ENCODE measurements around the gene PKD2. TPM values are rescaled to one million over a fixed set of nuclear protein-coding genes. Genes with fewer than 3 reads are reported as not detected.

Gene PKD2
- polyA plus RNA-seq, 3 donors = 1.2 to 9.7 (median 2.4) TPM

DNA sequence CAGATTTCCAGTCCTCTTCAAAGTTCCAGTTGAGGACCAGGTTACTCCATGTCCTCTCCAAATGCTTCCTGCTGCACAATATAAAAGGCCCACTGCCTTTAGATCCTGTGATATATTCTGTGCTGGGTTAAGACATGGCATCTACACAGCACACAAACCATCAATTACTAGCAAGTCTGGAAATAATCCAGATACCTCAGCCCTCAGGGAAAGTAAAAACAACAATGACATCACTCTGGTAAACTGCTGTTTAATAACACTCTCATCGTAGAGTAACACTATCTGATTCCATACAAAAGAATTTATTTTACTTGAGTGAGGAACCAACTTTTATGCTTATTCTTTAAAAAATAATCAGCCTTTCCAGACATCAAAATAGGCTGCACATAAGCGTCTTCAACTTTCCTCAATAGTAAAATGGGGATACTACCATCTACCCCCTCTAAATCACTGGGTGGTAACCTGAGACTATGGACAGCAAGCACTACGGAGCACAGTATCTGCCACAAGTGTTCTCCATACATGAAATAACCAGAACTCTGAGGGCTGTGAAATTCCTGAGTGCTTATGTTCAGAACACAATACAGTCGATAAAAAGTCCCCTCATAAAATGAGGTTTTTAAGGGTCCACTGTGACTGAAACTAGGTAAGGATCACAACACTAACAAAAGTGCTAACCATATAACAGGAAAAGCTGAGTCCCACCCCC lies 97.6 kb downstream of the PKD2 start:
- no peak overlapping the region for H3K4me3 ChIP-seq (replicated peaks in 1 of 3; ENCODE audit: low read depth in 2 of 3, low read length in 3 of 3)
- no peak overlapping the region for H3K4me3 Mint-ChIP-seq
- no peak overlapping the region for H3K4me2 ChIP-seq (replicated peaks; ENCODE audit: extremely low read depth, low read length, poor library complexity, severe bottlenecking)
- H3K36me3 Mint-ChIP-seq = no peaks in the 10 kb centered on the region
- TF ChIP-seq, protein P1, sequence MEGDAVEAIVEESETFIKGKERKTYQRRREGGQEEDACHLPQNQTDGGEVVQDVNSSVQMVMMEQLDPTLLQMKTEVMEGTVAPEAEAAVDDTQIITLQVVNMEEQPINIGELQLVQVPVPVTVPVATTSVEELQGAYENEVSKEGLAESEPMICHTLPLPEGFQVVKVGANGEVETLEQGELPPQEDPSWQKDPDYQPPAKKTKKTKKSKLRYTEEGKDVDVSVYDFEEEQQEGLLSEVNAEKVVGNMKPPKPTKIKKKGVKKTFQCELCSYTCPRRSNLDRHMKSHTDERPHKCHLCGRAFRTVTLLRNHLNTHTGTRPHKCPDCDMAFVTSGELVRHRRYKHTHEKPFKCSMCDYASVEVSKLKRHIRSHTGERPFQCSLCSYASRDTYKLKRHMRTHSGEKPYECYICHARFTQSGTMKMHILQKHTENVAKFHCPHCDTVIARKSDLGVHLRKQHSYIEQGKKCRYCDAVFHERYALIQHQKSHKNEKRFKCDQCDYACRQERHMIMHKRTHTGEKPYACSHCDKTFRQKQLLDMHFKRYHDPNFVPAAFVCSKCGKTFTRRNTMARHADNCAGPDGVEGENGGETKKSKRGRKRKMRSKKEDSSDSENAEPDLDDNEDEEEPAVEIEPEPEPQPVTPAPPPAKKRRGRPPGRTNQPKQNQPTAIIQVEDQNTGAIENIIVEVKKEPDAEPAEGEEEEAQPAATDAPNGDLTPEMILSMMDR (IDR thresholded peaks at IDR 0.05) = no peak
- H3K27ac Mint-ChIP-seq = no peak overlapping the region
- H3K36me3 ChIP-seq (replicated peaks in 1 of 2; ENCODE audit: control insufficient read depth in 1 of 2, insufficient read depth in 2 of 2, low read length in 2 of 2) = no peaks in the 10 kb centered on the region
- H2AFZ ChIP-seq (ENCODE audit: insufficient read depth, low read depth, low read length, poor library complexity, severe bottlenecking) = no peak overlapping the region
- peaks cover 4 to 8% of the 10 kb centered on the region in 2 donors for H3K4me1 ChIP-seq (ENCODE audit: control insufficient read depth in 1 of 2, insufficient read depth in 2 of 2, low read length in 2 of 2)
- no peaks in the 10 kb centered on the region for H4K20me1 ChIP-seq (ENCODE audit: insufficient read depth, low read length)
- no peak for DNase-seq
- no peaks in the 10 kb centered on the region for H3K27me3 ChIP-seq (ENCODE audit: control insufficient read depth in 2 of 2, insufficient read depth in 2 of 2, low read length in 2 of 2)
- intact Hi-C loops (cut with micrococcal nuclease) = no loop called here
- peaks cover 15% of the 10 kb centered on the region for H3K4me1 Mint-ChIP-seq
- H3K27ac ChIP-seq (ENCODE audit: low read depth in 1 of 2, low read length in 2 of 2) = no peak overlapping the region
- peaks cover 0 to 8% (median 2%) of the 10 kb centered on the region in 3 donors for H3K27me3 Mint-ChIP-seq (ENCODE audit: low read depth in 3 of 3)
- H3K9me3 Mint-ChIP-seq = peaks cover 0 to 2% (median 0%) of the 10 kb centered on the region in 7 donors
- WGBS (ENCODE audit: insufficient coverage) = 90% methylated on average over 2 of the region's 4 CpGs
- H3K9ac ChIP-seq (ENCODE audit: insufficient read depth, low read length, poor library complexity, severe bottlenecking) = no peak overlapping the region
- no peaks in the 10 kb centered on the region for H3K79me2 ChIP-seq (ENCODE audit: insufficient read depth, low read length)
- H3K9me3 ChIP-seq (replicated peaks in 1 of 2; ENCODE audit: control insufficient read depth in 1 of 2, insufficient read depth in 1 of 2, low read length in 2 of 2) = no peaks in the 10 kb centered on the region

DNA sequence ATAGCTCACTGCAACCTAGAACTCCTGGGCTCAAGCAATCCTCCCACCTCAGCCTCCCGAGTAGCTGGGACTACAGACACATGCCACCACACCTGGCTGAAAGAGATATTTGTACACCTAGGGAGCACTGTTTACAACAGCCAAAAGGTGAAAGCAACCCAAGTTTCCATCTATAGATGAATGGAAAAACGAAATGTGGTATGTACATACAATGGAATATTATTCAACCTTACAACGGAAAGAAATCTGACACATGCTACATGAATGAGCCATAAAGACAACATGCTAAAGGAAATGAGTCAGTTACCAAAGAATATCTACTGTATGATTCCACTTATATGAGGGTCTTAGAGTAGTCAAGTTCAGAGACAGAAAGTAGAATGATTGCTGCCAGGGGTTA lies 98.8 kb downstream of the PKD2 start:
- Histone ChIP-seq H3K27me3 (ENCODE audit: control insufficient read depth in 2 of 2, insufficient read depth in 2 of 2, low read length in 2 of 2) (no peaks in the 10 kb centered on the region), H2AFZ (ENCODE audit: insufficient read depth, low read depth, low read length, poor library complexity, severe bottlenecking) (no peak overlapping the region), H3K79me2 (ENCODE audit: insufficient read depth, low read length) (no peaks in the 10 kb centered on the region), H3K36me3 (replicated peaks in 1 of 2; ENCODE audit: control insufficient read depth in 1 of 2, insufficient read depth in 2 of 2, low read length in 2 of 2) (no peaks in the 10 kb centered on the region), H3K4me3 (replicated peaks in 1 of 3; ENCODE audit: low read depth in 2 of 3, low read length in 3 of 3) (no peak overlapping the region), H3K4me2 (replicated peaks; ENCODE audit: extremely low read depth, low read length, poor library complexity, severe bottlenecking) (no peak overlapping the region), H3K4me1 (ENCODE audit: control insufficient read depth in 1 of 2, insufficient read depth in 2 of 2, low read length in 2 of 2) (peaks cover 0 to 5% of the 10 kb centered on the region in 2 donors), H3K9ac (ENCODE audit: insufficient read depth, low read length, poor library complexity, severe bottlenecking) (no peak overlapping the region), H3K27ac (ENCODE audit: low read depth in 1 of 2, low read length in 2 of 2) (no peak overlapping the region), H3K9me3 (replicated peaks in 1 of 2; ENCODE audit: control insufficient read depth in 1 of 2, insufficient read depth in 1 of 2, low read length in 2 of 2) (no peaks in the 10 kb centered on the region), H4K20me1 (ENCODE audit: insufficient read depth, low read length) (no peaks in the 10 kb centered on the region)
- H3K36me3 Mint-ChIP-seq = no peaks in the 10 kb centered on the region
- no peak overlapping the region for H3K27ac Mint-ChIP-seq
- peaks cover 0 to 2% (median 0%) of the 10 kb centered on the region in 7 donors for H3K9me3 Mint-ChIP-seq
- peaks cover 9% of the 10 kb centered on the region for H3K4me1 Mint-ChIP-seq
- TF ChIP-seq, protein P1 (IDR thresholded peaks at IDR 0.05) = no peak
- intact Hi-C loops (cut with micrococcal nuclease) = no loop called here
- no peak for DNase-seq
- H3K27me3 Mint-ChIP-seq (ENCODE audit: low read depth in 3 of 3) = peaks cover 0 to 8% (median 2%) of the 10 kb centered on the region in 3 donors
- H3K4me3 Mint-ChIP-seq = no peak overlapping the region
- WGBS (ENCODE audit: insufficient coverage) = no CpG with 5 or more reads among the region's 3 CpGs

Measured in CD14-positive monocyte (primary cell).